Liver (tissue), 9 donors: ENCODE results near the gene CARD9. TPM values are rescaled to one million over a fixed set of nuclear protein-coding genes. Genes with fewer than 3 reads are reported as not detected.

Experiments used
- DNase-seq: peaks from one replicate; pipeline ENCODE4 v3.0.0-alpha.2; 2017; ENCODE audit warnings: low spot score
- H3K27ac ChIP-seq, 2 donors: one replicate each; pipeline ENCODE4 v1.7.0; 2013; ENCODE audit warnings: inconsistent platforms in 2 of 2, low read length in 2 of 2, control low read depth in 1 of 2, low read depth in 1 of 2, mild to moderate bottlenecking in 1 of 2
- H3K27me3 ChIP-seq, 4 donors: one replicate each; pipeline versions ENCODE4 v1.6.1 to v1.7.0; 2013; ENCODE audit warnings: low read length in 3 of 4, inconsistent platforms in 1 of 4, mild to moderate bottlenecking in 1 of 4, moderate library complexity in 1 of 4; ENCODE audit not compliant: control insufficient read depth in 4 of 4, insufficient read depth in 4 of 4
- H3K36me3 ChIP-seq, 4 donors: one replicate each; pipeline versions ENCODE4 v1.6.1 to v1.7.0; 2013; ENCODE audit warnings: low read length in 3 of 4, mild to moderate bottlenecking in 3 of 4, low read depth in 1 of 4, moderate library complexity in 1 of 4; ENCODE audit not compliant: control insufficient read depth in 4 of 4, insufficient read depth in 3 of 4
- H3K4me1 ChIP-seq, 4 donors: one replicate each; pipeline versions ENCODE4 v1.6.1 to v1.7.0; 2013; ENCODE audit warnings: low read length in 3 of 4, mild to moderate bottlenecking in 3 of 4, moderate library complexity in 1 of 4; ENCODE audit not compliant: control insufficient read depth in 4 of 4, insufficient read depth in 4 of 4
- H3K4me3 ChIP-seq, 3 donors: one replicate each; pipeline versions ENCODE4 v1.6.1 to v1.7.0; 2013; ENCODE audit warnings: low read length in 3 of 3, control low read depth in 1 of 3, low read depth in 1 of 3, mild to moderate bottlenecking in 1 of 3
- H3K9ac ChIP-seq, 2 donors: one replicate each; pipeline ENCODE4 v1.7.0; 2013; ENCODE audit warnings: low read length in 2 of 2, mild to moderate bottlenecking in 2 of 2, moderate library complexity in 2 of 2, control low read depth in 1 of 2, low read depth in 1 of 2
- H3K9me3 ChIP-seq, 4 donors: one replicate each; pipeline versions ENCODE4 v1.6.1 to v1.7.0; 2013; ENCODE audit warnings: low read length in 3 of 4; ENCODE audit not compliant: control insufficient read depth in 4 of 4
- EGR1 ChIP-seq, 2 donors: IDR thresholded peaks; 2 replicates each; pipeline ENCODE4 v1.6.1; 2016 to 2018; ENCODE audit warnings: antibody characterized with exemption in 2 of 2, low read depth in 2 of 2
- FOXA1 ChIP-seq: IDR thresholded peaks from 2 replicates; pipeline ENCODE4 v1.6.1; 2016; ENCODE audit warnings: antibody characterized with exemption
- FOXA2 ChIP-seq: IDR thresholded peaks from 2 replicates; pipeline ENCODE4 v1.6.1; 2016; ENCODE audit warnings: antibody characterized with exemption
- GABPA ChIP-seq, 2 donors: IDR thresholded peaks in 1 of 2; conservative IDR thresholded peaks in 1 of 2; 2 replicates each; pipeline ENCODE4 v1.6.1; 2016; ENCODE audit warnings: antibody characterized with exemption in 2 of 2, mild to moderate bottlenecking in 1 of 2, moderate library complexity in 1 of 2
- HNF4A ChIP-seq, 2 donors: conservative IDR thresholded peaks; 2 replicates each; pipeline ENCODE4 v1.6.1; 2016; ENCODE audit warnings: antibody characterized with exemption in 2 of 2, mild to moderate bottlenecking in 2 of 2
- HNF4G ChIP-seq: IDR thresholded peaks from 2 replicates; pipeline ENCODE4 v1.6.1; 2016; ENCODE audit warnings: antibody characterized with exemption
- JUND ChIP-seq, 2 donors: IDR thresholded peaks; 2 replicates each; pipeline ENCODE4 v1.6.1; 2016; ENCODE audit warnings: antibody characterized with exemption in 2 of 2
- NR2F2 ChIP-seq: IDR thresholded peaks from 2 replicates; pipeline ENCODE4 v1.6.1; 2016; ENCODE audit warnings: antibody characterized with exemption
- RAD21 ChIP-seq, 2 donors: IDR thresholded peaks; 2 replicates each; pipeline ENCODE4 v1.6.1; 2016; ENCODE audit warnings: antibody characterized with exemption in 2 of 2, mild to moderate bottlenecking in 2 of 2
- RXRA ChIP-seq, 2 donors: IDR thresholded peaks; 2 replicates each; pipeline ENCODE4 v1.6.1; 2017 to 2018; ENCODE audit warnings: antibody characterized with exemption in 2 of 2, mild to moderate bottlenecking in 1 of 2
- SP1 ChIP-seq: IDR thresholded peaks from 2 replicates; pipeline ENCODE4 v1.6.1; 2018; ENCODE audit warnings: antibody characterized with exemption, mild to moderate bottlenecking
- TAF1 ChIP-seq: conservative IDR thresholded peaks from 2 replicates; pipeline ENCODE4 v1.6.1; 2016; ENCODE audit warnings: antibody characterized with exemption, mild to moderate bottlenecking
- WGBS: extraction: QIAGEN DNeasy Blood & Tissue Kit; methylation state at CpG from one replicate; pipeline ENCODE4 v1.1.7; 2013; 5-methylcytosine and 5-hydroxymethylcytosine counted together
- polyA plus RNA-seq, 2 donors: library from polyadenylated mRNA; stranded (reverse) in 1 of 2; unstranded in 1 of 2; fragments of 200-250 nt in 1 of 2; fragments of >200 nt in 1 of 2; fragmentation: Nextera tagmentation in 1 of 2; extraction: Ambion mirVana in 1 of 2; gene quantifications; one replicate each; pipeline versions ENCODE4 v1.2.1 to v1.2.3, GENCODE V29; 2013 to 2015
- total RNA-seq, 2 donors: library from RNA; depleted of rRNA; stranded (reverse); fragments of >200 nt; gene quantifications; one replicate each; pipeline ENCODE4 v1.2.3, GENCODE V29; 2014
- TF ChIP-seq, protein P1 (sequence below): IDR thresholded peaks from 2 replicates; pipeline ENCODE4 v1.6.1; 2016; ENCODE audit warnings: antibody characterized with exemption, mild to moderate bottlenecking
- TF ChIP-seq, protein P2 (sequence below): IDR thresholded peaks from 2 replicates; pipeline ENCODE4 v1.6.1; 2016; ENCODE audit warnings: antibody characterized with exemption
- TF ChIP-seq, protein P3 (sequence below): IDR thresholded peaks from 2 replicates; pipeline ENCODE4 v1.6.1; 2016; ENCODE audit warnings: antibody characterized with exemption
- TF ChIP-seq, protein P4 (sequence below): IDR thresholded peaks from 2 replicates; pipeline ENCODE4 v1.6.1; 2016; ENCODE audit warnings: antibody characterized with exemption
- donor health status: healthy.
- donor health status: healthy.
- donor health status: healthy.
- donor health status: healthy.
- donor health status: healthy.

Gene CARD9
- total and polyA plus RNA-seq, 4 donors, result 0.25 to 5.3 (median 2.2) TPM

DNA sequence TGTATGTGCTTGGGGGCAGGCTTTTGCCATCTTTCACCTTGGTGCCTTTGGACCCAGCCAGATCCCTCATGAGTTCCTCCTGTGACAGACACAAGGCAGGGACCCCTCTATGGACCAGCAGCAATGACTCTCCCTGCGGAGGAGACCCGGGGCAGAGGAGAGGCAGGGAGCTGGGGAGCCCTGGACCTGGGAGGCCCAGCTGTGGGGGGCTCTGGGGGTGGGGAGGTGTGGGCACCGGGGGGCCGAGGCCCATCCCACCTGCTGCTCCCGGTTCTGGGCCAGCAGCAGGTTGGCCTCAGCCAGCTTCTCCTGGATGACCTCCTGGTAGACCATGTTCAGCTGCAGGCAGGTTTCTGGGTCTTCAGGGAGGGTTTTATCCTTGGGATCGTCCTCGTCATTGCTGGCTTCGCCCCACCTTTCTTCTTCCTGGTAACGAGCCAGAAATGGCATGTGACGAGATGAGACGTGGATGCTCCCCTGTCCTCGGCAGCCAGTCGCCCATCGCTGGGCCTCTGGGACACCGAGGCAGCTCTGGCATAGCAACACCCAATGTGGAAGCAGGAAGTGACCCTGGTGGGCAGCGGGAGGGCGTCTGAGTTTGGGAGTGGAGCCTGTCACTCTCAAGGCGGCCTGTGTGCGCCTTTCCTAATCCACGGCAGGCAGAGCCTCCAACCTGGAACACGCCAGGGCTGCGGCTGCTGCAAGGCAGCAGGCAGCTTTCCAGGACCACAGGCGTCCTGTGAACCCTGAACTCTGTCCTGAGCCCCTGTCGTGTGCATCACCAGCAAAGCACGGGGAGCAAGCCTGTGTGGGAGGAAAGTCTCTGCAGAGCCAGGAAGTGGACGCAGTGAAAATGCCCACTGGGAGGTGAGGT, 22.1 kb upstream of the CARD9 start (continued):
- TF ChIP-seq, protein P1, sequence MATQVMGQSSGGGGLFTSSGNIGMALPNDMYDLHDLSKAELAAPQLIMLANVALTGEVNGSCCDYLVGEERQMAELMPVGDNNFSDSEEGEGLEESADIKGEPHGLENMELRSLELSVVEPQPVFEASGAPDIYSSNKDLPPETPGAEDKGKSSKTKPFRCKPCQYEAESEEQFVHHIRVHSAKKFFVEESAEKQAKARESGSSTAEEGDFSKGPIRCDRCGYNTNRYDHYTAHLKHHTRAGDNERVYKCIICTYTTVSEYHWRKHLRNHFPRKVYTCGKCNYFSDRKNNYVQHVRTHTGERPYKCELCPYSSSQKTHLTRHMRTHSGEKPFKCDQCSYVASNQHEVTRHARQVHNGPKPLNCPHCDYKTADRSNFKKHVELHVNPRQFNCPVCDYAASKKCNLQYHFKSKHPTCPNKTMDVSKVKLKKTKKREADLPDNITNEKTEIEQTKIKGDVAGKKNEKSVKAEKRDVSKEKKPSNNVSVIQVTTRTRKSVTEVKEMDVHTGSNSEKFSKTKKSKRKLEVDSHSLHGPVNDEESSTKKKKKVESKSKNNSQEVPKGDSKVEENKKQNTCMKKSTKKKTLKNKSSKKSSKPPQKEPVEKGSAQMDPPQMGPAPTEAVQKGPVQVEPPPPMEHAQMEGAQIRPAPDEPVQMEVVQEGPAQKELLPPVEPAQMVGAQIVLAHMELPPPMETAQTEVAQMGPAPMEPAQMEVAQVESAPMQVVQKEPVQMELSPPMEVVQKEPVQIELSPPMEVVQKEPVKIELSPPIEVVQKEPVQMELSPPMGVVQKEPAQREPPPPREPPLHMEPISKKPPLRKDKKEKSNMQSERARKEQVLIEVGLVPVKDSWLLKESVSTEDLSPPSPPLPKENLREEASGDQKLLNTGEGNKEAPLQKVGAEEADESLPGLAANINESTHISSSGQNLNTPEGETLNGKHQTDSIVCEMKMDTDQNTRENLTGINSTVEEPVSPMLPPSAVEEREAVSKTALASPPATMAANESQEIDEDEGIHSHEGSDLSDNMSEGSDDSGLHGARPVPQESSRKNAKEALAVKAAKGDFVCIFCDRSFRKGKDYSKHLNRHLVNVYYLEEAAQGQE, result peak; percentile 63
- peak; percentile 45 for TF ChIP-seq FOXA1
- peak in 1 of 2 donors; percentile 52 for TF ChIP-seq RAD21 (IDR thresholded peaks at IDR 0.05)
- TF ChIP-seq EGR1 (IDR thresholded peaks at IDR 0.05; ENCODE audit: low read depth in 2 of 2), result peak in 1 of 2 donors; percentile 86

DNA sequence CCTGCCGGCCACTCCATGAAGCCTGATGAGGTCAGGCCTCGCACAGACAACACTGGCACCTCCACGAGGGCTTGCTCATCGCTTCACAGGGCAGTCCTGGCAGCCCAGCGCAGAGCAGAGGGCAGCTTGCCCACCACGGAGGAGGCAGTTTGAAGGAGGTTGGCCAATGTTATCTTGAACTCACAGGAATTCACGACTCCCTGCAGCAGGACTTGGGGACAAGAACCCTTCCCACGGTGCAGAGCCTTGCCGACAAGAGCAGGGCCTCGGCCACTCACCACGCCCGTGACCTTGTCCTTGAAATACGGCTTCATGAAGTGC, 21.5 kb upstream of the CARD9 start:
- no peaks in the 10 kb centered on the region for H3K27me3 ChIP-seq
- no peak overlapping the region for H3K4me3 ChIP-seq
- H3K27ac ChIP-seq, result peak overlapping the region in 1 of 2 donors; percentile 78
- H3K9me3 ChIP-seq, result no peaks in the 10 kb centered on the region
- DNase-seq, result no peak
- H3K4me1 ChIP-seq, result peaks cover 10 to 47% (median 34%) of the 10 kb centered on the region in 4 donors
- TF ChIP-seq GABPA (IDR thresholded peaks at IDR 0.05 in 1 of 2, conservative IDR thresholded peaks at IDR 0.05 in 1 of 2), result no peak
- TF ChIP-seq SP1, result no peak
- no peak for TF ChIP-seq FOXA2
- TF ChIP-seq, protein P2, sequence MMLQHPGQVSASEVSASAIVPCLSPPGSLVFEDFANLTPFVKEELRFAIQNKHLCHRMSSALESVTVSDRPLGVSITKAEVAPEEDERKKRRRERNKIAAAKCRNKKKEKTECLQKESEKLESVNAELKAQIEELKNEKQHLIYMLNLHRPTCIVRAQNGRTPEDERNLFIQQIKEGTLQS, result no peak
- no peak for TF ChIP-seq NR2F2
- no peak for TF ChIP-seq RAD21 (IDR thresholded peaks at IDR 0.05)
- no peak for TF ChIP-seq EGR1 (IDR thresholded peaks at IDR 0.05; ENCODE audit: low read depth in 2 of 2)
- TF ChIP-seq RXRA (IDR thresholded peaks at IDR 0.05), result no peak
- no peak for TF ChIP-seq TAF1
- TF ChIP-seq HNF4G, result no peak
- no peak for TF ChIP-seq JUND (IDR thresholded peaks at IDR 0.05)
- TF ChIP-seq, protein P3, sequence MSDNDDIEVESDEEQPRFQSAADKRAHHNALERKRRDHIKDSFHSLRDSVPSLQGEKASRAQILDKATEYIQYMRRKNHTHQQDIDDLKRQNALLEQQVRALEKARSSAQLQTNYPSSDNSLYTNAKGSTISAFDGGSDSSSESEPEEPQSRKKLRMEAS, result no peak
- TF ChIP-seq, protein P1, result no peak
- TF ChIP-seq, protein P4, sequence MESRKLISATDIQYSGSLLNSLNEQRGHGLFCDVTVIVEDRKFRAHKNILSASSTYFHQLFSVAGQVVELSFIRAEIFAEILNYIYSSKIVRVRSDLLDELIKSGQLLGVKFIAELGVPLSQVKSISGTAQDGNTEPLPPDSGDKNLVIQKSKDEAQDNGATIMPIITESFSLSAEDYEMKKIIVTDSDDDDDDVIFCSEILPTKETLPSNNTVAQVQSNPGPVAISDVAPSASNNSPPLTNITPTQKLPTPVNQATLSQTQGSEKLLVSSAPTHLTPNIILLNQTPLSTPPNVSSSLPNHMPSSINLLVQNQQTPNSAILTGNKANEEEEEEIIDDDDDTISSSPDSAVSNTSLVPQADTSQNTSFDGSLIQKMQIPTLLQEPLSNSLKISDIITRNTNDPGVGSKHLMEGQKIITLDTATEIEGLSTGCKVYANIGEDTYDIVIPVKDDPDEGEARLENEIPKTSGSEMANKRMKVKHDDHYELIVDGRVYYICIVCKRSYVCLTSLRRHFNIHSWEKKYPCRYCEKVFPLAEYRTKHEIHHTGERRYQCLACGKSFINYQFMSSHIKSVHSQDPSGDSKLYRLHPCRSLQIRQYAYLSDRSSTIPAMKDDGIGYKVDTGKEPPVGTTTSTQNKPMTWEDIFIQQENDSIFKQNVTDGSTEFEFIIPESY, result no peak
- TF ChIP-seq HNF4A (conservative IDR thresholded peaks at IDR 0.05), result no peak
- WGBS, result 89% methylated on average over 13 of the region's 13 CpGs
- H3K36me3 ChIP-seq, result peaks cover 0 to 37% (median 18%) of the 10 kb centered on the region in 4 donors
- H3K9ac ChIP-seq, result no peak overlapping the region
